Loucy (cell line): Measurements from ENCODE around the gene SMG1.

Experiments used
- CTCF ChIP-seq: fragments of 200-600 bp; sonication (generic); conservative IDR thresholded peaks from 2 replicates; pipeline ENCODE4 v1.5.1; 2014; ENCODE audit warnings: mild to moderate bottlenecking, antibody characterized with exemption, low read length
- EZH2phosphoT487 ChIP-seq: fragments of 200-600 bp; IDR thresholded peaks from 2 replicates; pipeline ENCODE4 v1.6.1; 2018; ENCODE audit warnings: antibody characterized with exemption, mild to moderate bottlenecking, moderate library complexity, borderline replicate concordance

GRCh38 chr16:18943414-18943813, 17.2 kb upstream of the SMG1 start:
- TF ChIP-seq CTCF: peak; percentile 22; the same call in 1 of the 2 replicates
- no peak for TF ChIP-seq EZH2phosphoT487
